Suprapubic skin (tissue), 4 donors: ENCODE measurements around the gene PML.

ENCODE experiments used
- CTCF ChIP-seq, 2 donors: fragments of 200-600 bp in 1 of 2; fragments of 450-650 bp in 1 of 2; sonication (generic) in 1 of 2; IDR thresholded peaks; one replicate each; pipeline ENCODE4 v1.5.1; 2016 to 2019; ENCODE audit warnings: antibody characterized with exemption in 2 of 2, mild to moderate bottlenecking in 1 of 2, moderate library complexity in 1 of 2
- EP300 ChIP-seq: sonication (generic); formaldehyde crosslinking; IDR thresholded peaks from one replicate; pipeline ENCODE4 v1.6.1; 2017; ENCODE audit warnings: antibody characterized with exemption
- POLR2A ChIP-seq, 2 donors: fragments of 450-650 bp; IDR thresholded peaks; one replicate each; pipeline ENCODE4 v1.6.1; 2017; ENCODE audit warnings: antibody characterized with exemption in 2 of 2, mild to moderate bottlenecking in 2 of 2, moderate library complexity in 2 of 2
- POLR2AphosphoS5 ChIP-seq, 3 donors: sonication (generic); formaldehyde crosslinking; IDR thresholded peaks; one replicate each; pipeline ENCODE4 v1.6.1; 2017; ENCODE audit warnings: antibody characterized with exemption in 3 of 3

GRCh38 chr15:73984208-73984979, 10.1 kb upstream of the PML start:
- TF ChIP-seq CTCF (IDR thresholded peaks at IDR 0.05) (no peak), POLR2AphosphoS5 (IDR thresholded peaks at IDR 0.05) (no peak), EP300 (no peak), POLR2A (IDR thresholded peaks at IDR 0.05) (no peak)
